T-helper 2 cell treated with Interferon-gamma antibody and Interleukin-4, amounts not matched to agents 100 ng/mL and 5 ng/mL, for 36 hours (primary cell): Measurements from ENCODE around the gene ZBTB16. TPM values are rescaled to one million over a fixed set of nuclear protein-coding genes. Genes with fewer than 3 reads are reported as not detected.

Experiments
- intact Hi-C: fragments of 100-400 bp; cut with micrococcal nuclease; formaldehyde crosslinking; loops from one replicate; pipeline ENCODE4 v1.15.1; 2023
- total RNA-seq: library from RNA; stranded (reverse); gene quantifications from 2 replicates; pipeline ENCODE4 v1.2.3, GENCODE V29; 2022

ZBTB16 gene
- total RNA-seq, 1 donor from 2014 or later, result 13.7 TPM

DNA sequence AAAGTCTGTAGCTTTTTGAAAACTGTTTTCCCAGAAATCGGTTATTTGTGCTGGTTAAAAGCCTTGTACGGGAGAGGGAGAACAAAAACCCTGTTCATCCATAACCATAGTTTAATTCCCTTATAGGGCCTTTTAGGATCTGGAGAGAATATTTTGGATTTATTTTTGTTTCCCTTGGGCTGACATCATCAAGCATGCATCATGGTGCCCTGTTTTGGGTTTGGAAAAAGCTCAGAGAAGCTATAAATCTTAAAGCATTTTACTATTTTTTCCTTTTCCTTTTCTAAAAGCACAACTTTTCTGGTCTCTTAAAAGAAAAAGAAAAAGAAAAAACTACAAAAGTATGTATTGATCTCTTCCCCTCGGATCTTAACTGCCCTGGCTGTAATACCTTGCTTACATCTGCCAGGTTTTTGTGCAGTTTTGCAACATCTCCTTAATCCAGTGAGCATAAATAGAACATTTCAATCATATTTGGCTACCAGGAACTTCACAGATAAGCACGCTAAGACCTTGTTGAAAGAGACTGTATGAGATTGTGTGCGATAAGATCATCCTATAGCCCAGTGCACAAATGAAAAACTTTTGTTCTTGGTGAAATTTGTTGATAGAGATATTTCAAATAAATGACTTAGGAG is 88.0 kb downstream of the ZBTB16 start:
- intact Hi-C loops, result no loop called here

GRCh38 chr11:114148013-114148382 is 88.5 kb downstream of the ZBTB16 start:
- intact Hi-C loops, result no loop called here

DNA sequence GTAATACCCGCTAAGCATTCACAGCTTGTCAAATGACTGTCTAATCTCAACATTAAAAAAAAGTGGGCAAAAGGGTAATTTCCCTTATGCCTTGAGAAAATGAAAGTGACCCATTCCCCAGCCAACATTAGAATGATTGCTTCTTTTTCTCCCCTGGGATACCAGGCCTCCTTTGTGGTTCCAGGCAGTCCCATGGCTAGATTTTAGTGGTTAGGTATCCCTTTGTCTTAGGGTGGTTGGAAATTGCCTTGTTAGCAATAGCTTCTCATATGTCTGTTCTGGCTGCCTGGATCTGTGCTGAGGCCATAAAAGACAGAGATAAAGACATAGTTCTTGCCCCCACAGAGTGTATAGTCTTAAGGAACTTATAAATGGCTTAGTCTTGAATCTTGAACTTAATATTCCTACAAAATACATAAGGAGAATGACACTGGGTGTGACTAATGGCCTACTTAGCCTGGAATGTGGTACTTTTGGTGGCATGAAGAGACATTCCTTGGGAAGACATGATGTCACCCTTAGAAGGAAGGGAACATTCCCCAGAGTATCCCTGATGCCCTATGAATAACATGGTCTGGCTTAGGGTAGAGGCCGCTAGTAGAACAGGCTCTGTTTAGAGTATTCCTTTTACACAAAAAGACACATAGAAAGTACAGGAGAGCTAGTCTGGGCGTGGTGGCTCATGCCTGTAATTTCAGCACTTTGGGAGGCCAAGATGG is 90.3 kb downstream of the ZBTB16 start:
- intact Hi-C loops, result no loop called here

DNA sequence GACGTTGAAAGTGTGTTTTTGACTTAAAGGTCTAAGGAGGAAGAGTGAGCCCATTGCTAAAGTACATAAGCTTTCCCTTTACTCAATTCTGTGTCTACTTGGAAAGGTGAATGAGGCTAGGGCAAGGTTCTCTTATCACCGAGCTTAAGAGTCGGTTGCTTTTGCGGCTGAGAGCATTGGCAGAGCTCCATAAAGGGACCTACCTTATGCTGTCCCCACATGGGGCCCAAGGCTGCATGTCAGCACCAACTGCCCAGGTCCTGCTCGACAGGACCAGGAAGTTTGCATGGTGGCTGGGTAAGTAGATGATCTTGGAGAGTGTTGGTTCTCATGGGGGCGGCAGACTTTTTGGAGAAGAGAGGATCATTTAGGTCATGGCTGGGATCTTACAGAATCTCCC is 91.2 kb downstream of the ZBTB16 start:
- intact Hi-C loops, result no loop called here

GRCh38 chr11:114151631-114152030 is 92.1 kb downstream of the ZBTB16 start:
- intact Hi-C loops, result no loop called here

DNA sequence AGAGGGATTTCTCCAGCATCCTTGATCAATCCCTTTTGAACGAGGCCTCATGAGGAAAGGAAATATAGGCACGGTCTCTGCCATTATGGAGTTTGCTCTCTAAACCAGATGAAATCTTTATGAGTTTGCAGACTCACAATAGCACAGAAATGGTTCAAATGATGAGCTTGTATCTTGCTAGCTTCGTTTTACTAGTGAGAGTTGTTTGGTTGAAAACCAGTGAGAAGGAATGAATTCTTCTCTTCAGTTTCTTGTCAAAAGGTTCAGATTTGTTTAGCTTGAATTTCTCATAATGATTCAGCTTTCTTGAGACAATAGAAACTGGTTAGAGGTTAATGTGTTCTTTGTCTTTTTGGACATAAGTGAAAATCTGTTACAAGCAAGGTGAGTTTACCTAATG is 92.7 kb downstream of the ZBTB16 start:
- intact Hi-C loops, result no loop called here

DNA sequence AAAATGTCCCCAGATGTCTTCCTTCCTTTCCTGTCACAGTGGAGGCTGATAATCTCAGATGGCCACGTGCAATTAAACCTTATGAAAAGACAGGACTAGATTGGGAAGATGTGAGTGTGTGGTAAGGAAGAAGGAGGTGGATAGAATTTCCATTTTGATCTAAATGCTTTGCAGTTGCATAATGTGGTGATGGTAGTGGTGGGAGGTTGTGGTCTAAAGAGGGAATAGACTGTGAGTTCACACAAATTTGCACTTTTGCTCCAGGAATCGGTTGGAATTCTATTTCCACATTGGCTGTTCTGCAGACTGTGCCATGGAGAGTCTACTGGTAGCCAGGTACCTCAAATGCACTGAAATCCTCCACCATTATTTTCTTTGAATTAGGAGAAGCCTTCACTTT is 93.3 kb downstream of the ZBTB16 start:
- intact Hi-C loops, result no loop called here

DNA sequence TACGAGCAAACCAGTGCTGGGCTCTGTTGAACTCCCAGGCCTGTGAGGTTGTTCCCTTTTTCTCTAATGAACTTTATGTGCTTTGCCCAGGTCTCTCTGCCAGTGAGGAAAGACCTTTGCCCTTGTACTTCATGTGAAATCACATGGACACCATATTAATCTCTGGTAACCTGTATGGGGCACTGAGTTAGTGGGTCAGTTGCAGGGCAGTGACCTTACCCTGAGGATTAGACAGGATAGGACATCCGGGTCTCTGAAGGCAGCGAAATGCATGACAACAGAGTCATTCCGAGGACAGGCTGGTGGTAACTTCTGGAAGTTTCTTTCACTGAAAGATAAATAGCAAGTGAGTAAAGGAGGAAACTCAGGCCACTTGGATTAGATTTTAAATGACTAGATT is 93.7 kb downstream of the ZBTB16 start:
- intact Hi-C loops, result no loop called here

DNA sequence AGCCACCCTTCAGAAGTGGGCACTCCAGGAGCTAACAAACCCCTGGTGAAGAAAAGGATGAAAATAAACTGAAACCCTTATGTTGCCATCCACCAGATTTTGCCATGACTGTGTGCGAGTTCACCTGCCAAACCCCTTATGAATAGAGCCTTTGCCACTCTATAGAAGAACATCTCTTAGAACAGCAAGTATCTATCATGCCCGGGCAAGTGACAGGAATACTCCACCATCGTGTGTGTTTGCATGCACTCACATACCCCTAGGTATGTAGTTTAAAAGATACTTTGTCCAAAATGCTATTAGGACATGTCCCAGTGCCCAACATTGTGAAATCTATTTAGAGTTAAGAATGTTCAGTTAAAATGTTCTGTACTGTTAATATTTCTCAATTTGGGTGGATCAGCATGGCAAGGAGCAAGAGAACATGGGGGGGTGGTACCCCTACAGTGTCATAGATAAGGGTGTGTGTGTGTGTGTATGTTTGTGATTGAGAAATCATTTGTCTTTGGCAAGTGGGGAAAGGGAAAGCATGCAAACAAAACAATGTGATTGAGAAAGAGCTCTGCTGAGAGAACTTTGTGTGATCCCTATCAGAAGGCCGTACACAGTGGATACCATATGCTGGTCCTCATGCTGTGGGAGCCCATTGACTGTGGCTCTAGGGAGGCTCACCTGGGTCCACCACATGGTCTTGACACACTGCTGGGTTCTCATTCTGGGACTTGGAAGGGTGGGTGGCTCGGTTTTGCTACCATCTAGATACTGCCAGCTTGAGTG is 94.9 kb downstream of the ZBTB16 start:
- intact Hi-C loops, result no loop called here

DNA sequence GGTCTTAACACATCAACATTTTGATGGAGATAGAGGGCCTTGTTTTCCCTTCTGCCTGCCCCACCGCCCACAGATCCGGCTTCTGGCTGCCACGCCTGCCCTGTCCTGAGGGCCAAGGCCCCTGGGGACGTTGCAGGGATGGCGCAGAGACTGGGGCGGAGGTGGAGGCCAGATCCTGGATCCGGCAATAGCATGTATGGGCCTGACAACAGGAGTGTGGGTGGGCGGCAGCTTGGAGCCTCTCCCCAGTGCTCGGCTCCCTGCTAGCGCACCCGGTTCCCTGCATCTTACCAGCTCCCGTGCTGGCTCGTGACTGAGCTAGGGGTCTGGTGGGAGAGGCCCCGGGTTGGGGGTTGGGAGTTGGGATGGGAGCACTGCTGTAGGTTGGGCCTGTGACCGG is 95.6 kb downstream of the ZBTB16 start:
- intact Hi-C loops, result no loop called here

GRCh38 chr11:114156131-114156581 is 96.6 kb downstream of the ZBTB16 start:
- intact Hi-C loops, result no loop called here

DNA sequence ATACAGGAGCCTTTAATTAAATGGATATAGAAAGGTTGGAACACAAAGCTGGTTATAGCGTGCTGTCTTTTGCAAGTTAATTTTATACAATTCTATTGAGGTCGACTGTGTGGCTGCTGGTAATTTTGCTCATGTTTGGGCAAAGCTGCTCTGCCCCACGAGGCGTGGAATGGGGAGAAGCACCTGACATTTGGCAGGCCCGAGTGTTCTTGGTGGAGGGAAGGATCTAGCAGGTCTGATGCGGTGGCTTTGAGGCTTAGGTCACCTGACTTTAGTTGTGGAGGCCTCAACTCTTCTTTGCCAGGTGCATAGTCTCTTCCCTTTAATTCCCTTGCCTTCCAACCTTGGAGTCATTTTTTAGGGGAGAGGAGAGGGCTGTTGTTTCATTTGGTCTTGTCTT is 97.3 kb downstream of the ZBTB16 start:
- intact Hi-C loops, result no loop called here

DNA sequence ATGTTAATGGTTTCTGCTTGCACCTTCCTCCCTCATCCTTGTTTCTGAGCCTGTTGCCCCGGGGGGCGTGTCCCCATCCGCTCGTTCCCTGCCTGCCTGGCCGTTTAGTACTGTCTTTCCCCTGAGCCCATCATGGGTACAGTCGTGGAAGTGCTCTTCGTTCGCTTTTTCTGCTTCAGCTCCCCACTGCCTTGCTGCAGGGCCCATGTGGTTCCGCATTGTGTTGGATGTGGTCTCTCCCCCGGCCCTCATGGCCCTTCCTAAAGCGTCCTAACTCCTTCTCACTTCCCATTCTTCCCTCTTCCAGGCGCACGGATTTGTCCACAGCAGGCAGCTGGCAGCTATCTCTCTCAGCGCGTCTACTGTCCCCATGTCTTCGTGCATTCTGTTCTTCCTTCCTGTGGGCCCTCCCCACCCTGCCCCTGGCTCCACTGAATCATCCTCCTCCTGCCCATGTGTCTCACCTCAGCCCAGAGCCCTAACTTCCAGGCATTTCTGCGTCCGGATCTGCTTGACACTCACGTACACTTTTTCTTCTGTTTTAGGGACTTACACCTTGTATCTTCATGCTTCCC is 98.1 kb downstream of the ZBTB16 start:
- intact Hi-C loops, result no loop called here

DNA sequence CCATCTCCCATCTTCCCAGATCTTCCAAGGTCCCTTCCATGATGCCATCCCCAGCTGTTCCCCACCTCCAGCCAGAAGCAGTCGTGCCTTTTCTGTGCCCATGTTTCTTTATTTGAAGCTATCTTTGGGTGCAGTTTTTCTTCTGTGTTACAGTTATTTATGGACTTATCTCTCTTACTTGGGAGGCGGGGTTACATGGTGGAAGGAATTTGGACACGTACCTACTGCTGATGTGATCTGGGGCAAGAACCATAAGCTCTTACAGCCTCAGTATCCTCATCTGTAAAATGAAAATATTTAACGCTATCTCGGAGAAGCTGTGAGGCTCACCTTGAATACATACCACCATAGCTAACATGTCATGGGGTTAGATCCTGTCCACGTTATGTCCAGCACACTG is 98.9 kb downstream of the ZBTB16 start:
- intact Hi-C loops, result no loop called here

- intact Hi-C loops, result no loop called here
Observed at GRCh38 chr11:114158886-114159285, 99.4 kb downstream of the ZBTB16 start.

GRCh38 chr11:114159320-114159719 is 99.8 kb downstream of the ZBTB16 start:
- intact Hi-C loops, result no loop called here

- intact Hi-C loops, result loop anchor here (1.0 to 10.0 kb wide), 8 partner anchors 23 to 285 kb away; partner anchors contain the start of genes C11orf71, RBM7 and USP28
Observed at GRCh38 chr11:114159802-114160632, 100.5 kb downstream of the ZBTB16 start.

- intact Hi-C loops, result loop anchor here (1.0 to 10.0 kb wide), 8 partner anchors 22 to 286 kb away; partner anchors contain the start of genes C11orf71, RBM7 and USP28
Observed at GRCh38 chr11:114160894-114161293, 101.4 kb downstream of the ZBTB16 start.

DNA sequence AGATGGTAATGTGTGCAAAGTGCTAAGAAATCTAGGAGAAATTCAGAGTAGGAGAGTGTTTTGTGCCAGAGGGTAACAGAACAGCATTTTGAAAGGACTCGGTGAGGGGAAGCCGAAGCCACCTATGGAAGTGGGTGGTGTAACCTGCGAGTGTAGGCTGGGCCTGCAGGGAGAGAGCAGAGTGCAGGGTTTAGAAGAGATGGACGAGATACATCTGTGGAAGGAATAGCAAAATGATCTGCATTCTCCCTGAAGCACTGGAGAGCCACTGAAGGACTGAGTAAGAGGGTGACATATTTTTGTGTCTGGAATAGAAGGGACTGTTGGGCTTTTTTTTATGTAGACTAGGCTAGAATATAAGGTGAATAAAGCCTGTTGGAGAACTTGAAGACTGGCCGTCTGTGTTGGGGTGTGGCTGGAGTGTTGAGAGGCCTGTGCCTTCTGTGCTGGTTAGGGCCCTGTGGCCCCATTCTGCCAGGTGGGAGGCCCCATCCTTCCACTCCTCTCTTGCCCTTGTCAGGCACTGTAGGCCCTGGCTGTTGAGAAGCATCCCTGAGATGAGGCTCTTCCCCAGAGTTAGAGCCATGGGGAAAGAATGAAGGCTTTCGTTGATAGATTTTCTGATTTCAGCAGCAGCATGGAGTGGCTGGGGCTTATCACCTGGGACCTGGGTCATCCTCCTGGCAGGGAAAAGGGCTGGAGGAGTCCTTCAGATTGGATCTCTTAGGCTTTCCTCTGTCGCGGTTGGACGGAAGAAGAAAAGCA is 102.2 kb downstream of the ZBTB16 start:
- intact Hi-C loops, result loop anchor here (2.0 to 10.0 kb wide), 4 partner anchors 36 to 287 kb away; partner anchors contain the start of gene USP28

DNA sequence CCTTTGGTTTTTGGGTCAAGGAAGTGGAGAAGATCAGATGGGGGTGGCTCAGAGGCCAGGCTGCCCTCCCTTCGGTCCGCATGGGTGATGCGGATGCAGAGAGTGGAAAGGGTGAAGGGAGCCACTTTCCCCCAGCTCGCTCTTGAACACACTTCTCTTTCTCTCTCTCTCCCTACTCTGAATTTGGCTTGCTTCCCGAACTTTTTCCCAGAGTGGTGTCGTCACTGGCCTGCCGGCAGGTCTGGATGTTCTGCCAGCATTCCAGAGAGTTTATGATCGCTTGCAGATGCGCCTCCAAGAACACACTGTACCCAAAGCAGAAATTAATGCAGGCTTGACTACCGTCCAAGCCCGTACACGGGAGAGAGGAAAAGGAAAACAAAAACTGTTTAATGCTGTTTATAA is 103.2 kb downstream of the ZBTB16 start:
- intact Hi-C loops, result loop anchor here (5.0 to 10.0 kb wide), 2 partner anchors 35 to 288 kb away; partner anchors contain the start of gene USP28
